ENCODE data around the gene CHST13.

Gene CHST13

DNA sequence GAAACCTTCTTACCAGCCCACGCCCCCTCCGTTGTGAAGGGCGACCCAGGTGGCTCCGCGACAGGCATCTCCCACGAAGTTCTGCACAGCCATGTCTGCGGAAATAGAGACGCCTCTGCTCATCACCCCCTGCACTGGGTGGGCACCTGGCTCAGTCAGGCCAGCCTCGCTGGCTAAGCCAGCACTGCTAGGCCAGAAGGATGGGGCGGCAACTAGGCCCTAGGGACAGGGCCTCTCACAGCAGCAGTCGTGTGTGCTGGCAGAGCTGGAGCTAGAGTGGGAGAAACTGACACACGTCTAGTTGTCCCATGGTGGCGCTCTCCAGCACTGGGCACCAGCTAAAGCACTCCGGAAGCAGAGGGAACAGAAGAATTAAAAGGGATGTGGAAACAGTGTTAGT lies 35.8 kb upstream of the CHST13 start:
- no peak for DNase-seq

DNA sequence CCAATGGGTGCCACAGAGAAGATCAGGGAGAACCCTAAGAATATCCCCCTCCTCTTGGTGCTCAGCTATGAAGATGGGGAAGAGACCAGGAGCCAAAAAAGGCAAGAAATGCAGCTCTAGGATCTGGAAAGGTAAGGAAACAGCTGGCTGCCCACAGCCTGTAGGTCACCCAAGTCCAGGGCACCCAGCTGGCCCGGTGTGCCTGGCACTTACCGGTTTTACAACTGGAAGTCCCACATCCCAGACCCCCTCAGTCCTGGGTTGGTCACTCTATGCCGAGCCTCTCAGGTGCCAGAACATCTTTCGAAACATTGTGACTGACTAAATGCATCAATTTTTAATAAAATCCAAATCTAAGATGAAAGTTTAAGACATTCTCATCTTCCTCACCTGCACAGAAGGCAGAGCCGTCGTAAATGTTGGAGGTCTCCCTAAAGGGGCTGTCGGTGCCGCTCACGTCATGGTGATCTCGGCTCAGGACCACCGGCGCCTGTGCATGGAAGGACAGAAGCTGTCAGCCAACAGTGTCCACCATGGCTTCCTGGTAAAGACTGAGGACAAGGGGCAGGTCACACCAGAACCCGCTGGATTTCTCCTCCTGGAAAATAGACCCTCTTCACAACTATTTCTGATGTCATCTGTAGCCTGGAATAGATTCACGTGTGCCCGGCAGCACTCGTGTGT lies 34.9 kb upstream of the CHST13 start:
- no peak for DNase-seq

- DNase-seq = no peak
These were observed 33.3 kb upstream of the CHST13 start for GRCh38 chr3:126490619-126491018.

- DNase-seq = no peak
These were observed 32.5 kb upstream of the CHST13 start for GRCh38 chr3:126491221-126492013.

DNA sequence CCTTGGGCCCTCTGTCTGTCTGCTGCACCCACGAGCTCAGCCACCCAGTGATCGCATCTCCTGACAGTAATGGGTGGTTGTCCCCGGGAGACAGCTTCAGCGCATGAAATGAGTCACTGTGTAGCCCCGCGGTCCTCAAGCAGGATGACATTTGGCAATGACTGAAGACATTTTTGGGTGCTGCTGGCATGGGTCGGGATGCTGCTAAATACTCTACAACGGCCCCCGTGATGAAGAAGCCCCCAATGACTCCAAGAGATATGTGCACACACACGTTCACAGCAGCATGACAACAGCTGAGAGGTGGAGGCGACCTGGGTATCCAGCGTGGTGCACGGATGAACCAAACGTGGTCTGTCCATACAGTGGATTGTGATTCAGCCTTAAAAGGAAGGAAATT lies 30.9 kb upstream of the CHST13 start:
- DNase-seq = no peak

GRCh38 chr3:126493739-126494138 lies 30.2 kb upstream of the CHST13 start:
- DNase-seq = no peak

DNA sequence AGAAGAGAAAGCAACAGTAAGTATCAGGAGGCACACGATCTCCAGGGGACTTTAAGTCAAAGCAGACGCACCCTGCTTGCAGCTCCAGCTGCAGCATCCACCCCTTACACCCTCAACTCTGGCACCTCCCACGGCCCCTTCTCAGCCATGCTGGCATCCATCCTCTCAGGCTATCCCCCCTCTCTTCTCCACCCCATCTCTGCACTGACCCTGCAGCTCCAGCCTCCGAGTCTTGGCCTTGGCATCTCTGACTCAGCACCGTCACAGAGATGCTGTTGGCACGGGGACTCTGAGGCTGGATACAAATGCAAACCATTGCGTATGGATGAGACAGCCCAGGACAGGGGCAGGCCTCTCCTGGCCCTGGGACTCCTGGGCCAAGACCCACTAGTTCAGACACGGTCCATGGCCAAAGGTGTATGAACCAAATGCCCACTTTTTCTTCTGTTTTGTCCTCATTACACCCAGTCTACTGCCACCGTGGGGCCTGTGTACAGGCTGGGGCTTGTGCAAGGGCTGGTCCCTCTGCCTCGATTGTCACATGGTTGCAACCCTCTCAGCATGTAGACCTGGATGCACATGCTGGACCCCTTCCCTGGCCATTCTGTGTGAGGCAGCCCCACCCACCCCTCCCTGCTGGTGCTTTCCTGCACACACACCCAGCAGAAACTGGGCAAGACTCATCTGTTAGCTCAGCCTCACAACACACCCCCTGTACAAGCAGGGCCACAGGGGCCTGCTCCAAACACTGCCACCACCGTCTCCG lies 29.6 kb upstream of the CHST13 start:
- no peak for DNase-seq

- DNase-seq = no peak
These were observed 29.1 kb upstream of the CHST13 start for GRCh38 chr3:126494970-126495230.

- no peak for DNase-seq
These were observed 28.2 kb upstream of the CHST13 start for GRCh38 chr3:126495786-126496185.

- no peak for DNase-seq
These were observed 26.8 kb upstream of the CHST13 start for GRCh38 chr3:126496894-126497850.

DNA sequence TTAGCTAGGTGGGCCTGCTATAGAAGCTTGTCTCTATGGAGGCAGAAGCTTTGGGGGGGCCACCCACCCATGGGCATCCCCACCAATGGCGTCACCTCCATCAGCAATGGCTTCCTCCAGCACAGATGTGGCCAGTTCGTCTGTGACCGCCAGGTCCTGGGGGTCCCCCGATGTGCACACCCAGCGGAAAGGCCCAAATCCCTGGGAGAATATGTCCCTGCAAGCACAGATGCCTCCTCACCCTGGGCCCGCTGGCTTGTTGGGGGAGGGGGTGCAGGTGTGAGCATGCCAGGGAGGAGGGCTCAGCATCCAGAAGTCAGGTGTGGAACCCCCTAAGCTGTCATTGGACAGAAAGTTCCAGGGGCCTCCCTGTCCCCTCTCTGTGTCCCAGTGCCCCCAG lies 26.0 kb upstream of the CHST13 start:
- DNase-seq = no peak

- DNase-seq = no peak
These were observed 25.5 kb upstream of the CHST13 start for GRCh38 chr3:126498461-126498860.

GRCh38 chr3:126498929-126499328 lies 25.0 kb upstream of the CHST13 start:
- DNase-seq = no peak

- DNase-seq = no peak
These were observed 24.6 kb upstream of the CHST13 start for GRCh38 chr3:126499401-126499800.

- DNase-seq = no peak
These were observed 23.9 kb upstream of the CHST13 start for GRCh38 chr3:126500016-126500415.

- no peak for DNase-seq
These were observed 22.9 kb upstream of the CHST13 start for GRCh38 chr3:126501054-126501453.

- no peak for DNase-seq
These were observed 22.2 kb upstream of the CHST13 start for GRCh38 chr3:126501736-126502135.

DNA sequence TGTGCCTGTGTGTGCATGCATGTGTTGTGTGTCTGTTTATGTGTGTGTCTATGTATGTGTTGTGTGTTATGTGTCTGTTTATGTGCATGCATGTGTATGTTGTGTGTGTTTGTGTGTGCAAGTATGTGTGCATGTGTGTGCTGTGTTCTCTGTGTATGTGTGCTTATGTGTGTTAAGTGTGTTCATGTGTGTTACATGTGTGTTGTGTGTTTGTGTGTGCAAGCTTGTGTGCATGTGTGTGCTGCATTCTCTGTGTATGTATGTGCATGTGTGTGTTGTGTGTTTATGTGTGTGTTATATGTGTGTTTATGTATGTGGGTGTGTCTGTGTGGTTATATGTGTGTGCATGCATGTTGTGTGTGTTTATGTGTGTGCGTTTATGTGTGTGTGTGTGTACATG lies 21.3 kb upstream of the CHST13 start:
- no peak for DNase-seq

DNA sequence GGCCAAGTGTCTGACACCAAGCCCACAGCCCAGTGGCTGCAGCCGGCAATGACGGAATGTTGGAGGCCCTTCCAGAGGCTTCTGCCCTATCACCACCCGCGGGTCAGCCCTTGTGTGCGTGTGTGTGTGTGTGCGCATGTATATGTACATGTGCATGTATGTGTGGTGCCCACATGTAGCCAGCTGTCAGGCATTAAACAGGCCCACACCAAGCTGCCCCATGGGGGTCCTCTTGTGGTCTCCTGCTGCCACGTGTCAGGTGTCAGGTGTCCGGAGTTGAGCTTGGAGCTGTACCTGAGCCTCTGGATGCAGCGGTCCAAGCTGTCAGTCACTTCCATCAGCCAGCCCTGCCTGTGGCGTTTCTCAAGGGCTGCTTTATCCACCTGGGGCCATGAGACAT lies 20.3 kb upstream of the CHST13 start:
- DNase-seq = no peak

DNA sequence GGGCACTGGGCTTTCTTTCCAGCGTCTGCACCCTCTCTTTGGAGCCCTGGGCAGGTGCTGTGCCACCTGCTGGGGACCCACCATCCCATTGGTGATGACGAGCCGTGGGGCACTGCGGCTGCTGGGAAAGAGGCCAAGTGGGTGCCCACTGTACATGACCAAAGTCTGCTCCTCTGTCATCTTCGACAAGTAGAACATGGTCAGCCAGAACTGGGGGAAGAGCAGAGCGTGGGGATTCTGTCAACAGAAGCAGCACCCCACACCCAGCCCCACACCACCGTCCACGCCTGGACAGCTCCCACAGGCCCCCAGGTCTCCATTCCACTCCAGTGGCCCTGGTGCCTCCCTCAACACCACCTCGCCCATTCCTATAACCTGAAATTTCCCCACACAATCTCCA lies 16.1 kb upstream of the CHST13 start:
- no peak for DNase-seq

DNA sequence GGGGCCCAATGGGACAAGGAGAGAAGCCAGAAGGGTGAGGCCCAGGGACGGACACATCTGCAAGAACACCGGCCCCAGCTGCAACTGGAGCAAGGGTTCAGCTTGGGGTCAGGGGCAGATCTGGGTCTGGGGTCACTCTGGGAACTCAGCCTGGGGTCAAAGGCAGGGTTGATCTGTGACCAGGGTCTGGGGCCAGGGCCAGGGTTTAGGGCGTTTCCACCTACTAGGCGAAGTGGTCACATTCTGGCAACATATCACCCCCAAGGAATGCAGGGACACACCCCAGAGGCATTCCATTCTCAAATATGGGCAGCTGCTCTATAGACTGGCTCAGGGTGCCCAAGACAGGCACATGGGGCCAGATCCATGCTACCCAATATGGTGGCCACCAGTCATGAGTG lies 15.4 kb upstream of the CHST13 start:
- DNase-seq = no peak

GRCh38 chr3:126509597-126510307 lies 14.2 kb upstream of the CHST13 start:
- no peak for DNase-seq

All from activated T-cell treated with anti-CD3 and anti-CD28 coated beads, Interleukin-2, amount 50 U/mL, for 1 hour (primary cell).